ENCODE results near the gene PIP5K1C.
"Not testable (repeated sequence)": the region's sequence is repeated elsewhere in the genome, so short reads cannot be mapped to it uniquely, and the experiment has no call there.

PIP5K1C gene

DNA sequence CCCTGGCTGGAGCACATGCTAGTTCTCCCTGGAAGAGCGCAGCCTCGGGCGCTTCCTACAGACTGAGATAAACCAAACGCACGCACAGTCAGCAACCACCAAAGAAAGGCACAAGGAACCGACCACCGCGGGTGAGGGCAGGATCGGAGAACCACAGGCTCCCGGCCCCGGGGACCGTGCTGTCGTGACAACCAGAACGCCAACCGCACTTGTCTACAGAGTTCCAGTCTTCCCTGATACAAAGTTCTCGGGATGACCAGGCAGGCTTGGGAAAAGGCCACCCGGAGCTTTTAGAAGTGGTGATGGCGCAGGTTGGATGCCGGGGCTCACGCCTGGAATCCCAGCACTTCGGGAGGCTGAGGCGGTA lies 40.5 kb downstream of the PIP5K1C start:
- FAIRE-seq: no peak

DNA sequence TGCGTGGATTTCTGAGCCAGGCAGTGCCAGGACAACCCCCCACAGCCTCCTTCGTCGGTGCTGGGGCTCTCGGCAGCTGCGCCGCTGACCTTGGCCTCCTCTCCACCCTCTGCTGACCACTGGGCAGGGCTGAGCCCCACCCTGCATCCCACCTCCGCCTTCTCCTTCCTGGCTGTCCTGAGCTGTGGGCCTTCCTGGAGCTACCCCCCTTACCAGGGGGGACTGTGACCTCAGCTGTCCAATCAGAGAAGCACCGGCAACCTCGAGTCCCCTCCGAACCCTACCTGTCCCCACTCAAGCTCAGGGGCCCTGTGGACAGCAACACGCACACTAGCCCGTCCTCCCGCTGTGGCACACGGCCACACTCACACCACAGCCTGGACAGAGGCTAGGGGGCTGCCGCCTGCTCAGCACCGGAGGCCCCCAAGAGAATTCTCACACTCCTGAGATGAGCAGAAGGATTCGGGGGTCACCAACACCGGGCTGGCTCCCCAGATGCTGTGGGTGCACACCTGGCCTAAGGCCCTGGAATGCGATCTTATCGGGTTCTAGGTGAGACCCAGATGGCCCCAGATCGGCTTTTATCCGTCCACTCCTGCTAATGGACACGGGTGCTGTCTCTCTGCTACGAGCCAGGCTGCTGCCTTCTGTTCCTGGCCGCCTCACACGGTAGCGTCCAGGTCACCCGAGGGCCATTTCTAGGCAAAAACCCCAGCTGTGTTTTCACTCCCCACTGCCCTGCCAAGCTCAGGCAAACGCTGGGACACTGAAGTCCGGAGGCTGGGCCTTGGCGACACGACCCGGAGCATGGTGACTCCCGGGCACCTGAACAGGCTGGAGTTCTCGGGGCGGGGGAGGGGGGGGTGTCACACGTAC lies 41.2 kb downstream of the PIP5K1C start:
- no peak for FAIRE-seq

DNA sequence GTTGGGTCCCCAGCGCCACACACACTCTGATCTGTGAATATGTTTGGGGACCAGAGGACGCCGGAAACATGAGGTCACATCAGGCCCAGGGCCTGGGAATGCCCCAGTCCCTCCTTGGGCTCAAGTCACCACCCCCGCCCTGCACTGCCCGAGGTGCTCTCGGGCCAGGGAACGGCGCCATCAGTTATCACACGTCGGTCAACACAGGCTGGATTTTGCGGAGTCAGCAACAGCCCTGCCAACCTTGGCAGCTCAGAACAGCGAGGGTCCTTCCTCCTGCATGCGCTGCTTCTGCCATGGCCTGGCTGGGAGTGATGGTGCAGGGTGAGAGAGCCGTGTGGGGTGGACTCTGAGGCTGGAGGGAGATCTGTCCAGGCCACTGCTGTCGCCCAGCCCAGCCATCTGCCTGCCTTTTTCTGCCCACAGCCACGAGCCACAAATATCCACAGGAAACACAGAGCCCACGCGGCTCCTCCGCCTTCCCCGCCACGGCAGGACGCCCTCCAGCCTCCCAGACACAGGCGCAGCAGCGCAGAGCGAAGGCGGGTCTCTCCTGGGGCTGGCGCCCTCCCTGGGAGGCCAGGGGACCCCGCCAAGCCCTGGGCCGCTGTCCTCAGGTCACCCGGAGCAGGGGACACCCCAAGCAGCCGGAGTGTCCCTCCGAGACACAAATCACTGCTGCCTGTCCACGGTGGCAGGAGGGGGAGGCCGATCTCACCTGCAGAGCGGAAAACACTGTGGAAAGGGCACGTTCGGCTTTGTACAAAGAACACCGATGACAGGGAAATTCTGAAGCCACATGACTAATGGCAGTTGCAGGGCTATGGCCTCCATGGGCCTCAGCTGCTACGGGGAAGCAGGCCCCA lies 42.0 kb downstream of the PIP5K1C start:
- no peak for FAIRE-seq

DNA sequence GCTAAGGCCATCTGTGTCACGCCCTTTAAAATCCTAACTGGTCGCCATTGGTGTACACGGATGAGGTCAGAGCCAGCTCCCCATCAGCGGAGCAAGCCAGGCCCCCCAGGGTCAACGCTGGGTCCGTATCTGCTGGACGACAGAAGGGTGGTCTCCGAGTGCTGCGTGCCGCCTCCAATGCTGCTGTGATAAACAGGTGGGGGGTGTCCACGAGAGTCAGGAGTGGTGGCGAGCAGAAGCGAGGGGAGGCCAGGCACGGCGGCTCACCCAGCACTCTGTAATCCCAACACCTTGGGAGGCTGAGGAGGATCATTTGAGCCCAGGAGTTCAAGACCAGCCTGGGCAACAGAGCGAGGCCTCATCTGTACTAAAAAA lies 42.9 kb downstream of the PIP5K1C start:
- no peak for FAIRE-seq

DNA sequence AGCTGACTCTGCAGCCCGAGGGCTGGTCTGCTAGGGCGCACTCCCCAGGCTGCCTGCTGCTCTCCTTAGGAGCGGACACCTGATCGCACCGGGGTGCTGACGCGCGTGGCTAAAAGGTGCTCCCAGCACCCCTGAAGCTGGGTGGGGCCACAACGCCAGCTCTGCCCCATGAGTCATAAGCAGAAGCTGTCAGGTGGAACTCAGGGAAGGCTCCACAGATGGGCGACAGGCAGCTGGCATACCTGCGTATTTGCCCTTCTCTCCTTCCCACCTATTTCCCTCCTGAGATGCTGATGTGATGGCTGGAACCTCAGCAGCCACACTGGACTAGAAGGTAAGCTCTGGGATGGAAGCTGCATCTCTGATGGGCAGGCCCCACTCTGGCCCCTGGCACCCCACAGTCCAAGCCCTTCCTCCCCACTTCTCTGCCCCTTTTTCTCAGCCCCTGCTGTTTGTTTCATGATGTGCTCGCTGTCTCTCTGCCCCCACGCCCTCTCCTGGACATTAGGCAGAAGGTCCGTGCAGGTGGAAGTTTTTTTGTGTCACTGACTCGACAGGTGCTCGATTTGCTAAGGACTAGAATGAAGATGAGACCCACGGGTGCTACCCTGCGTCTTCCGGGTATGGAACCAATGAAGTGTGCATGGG lies 43.4 kb downstream of the PIP5K1C start:
- no peak for FAIRE-seq

DNA sequence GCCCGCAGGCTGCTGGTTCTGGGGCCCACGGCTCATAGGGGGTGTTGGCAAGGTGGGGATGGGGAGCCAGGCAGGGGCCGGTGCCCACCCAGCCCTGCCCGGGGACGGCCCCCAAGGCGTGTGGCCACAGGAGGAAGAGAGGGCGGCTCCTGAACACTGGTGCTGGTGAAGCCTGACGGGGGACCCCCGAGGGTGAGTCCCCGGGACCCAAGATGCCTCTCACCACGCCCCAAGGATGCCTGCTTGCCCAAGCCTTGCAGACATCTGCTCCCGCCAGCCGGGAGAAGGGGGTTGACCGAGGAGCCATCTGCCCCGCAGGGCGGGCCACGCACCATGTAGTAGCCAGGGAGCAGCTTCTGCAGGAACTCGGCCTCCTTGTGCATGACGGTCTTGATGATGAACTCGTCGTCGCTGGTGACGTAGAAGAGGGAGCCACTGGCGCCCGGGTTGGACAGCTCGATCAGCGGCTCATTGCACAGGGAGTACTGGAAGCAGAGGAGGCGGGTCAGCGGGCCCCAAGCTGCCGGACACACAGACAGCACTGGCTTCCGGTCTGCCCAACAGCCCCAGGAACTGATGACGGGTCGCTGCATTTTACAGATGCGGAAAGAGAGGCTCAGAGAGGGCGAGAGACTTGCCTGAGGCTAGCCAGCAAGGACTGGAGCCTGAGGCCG lies 44.1 kb downstream of the PIP5K1C start:
- FAIRE-seq: no peak

DNA sequence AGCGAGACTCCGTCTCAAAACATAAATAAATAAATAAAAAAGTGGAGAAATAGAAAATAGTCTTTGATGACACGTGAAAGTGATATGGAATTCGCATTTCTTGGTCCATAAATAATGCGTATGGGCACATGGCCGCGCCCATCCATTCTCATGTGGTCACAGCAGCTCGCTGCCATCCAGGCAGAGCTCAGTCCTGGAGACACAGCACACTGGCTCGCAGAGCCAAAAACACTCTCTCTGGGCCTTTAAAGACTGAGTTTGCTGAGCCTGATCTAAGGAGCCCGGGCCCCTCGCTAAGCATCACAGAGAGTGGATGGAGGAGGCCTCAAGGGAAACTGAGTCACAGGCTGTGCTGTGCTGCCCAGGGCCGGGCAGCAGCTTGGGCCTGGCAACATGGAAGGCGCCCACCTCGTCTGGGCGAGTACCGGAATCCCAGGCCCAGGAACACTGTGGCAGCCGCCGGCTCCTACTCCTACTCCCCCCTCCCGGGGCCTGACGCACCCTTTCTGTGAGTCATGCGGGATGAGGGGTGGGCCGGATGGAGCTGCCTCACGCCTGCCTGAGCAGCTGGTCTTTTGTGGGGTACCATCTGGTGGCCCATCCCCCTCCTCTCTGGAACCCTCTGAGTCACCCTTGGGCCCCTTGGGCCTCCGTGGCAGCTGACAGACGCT lies 44.7 kb downstream of the PIP5K1C start:
- FAIRE-seq: no peak

DNA sequence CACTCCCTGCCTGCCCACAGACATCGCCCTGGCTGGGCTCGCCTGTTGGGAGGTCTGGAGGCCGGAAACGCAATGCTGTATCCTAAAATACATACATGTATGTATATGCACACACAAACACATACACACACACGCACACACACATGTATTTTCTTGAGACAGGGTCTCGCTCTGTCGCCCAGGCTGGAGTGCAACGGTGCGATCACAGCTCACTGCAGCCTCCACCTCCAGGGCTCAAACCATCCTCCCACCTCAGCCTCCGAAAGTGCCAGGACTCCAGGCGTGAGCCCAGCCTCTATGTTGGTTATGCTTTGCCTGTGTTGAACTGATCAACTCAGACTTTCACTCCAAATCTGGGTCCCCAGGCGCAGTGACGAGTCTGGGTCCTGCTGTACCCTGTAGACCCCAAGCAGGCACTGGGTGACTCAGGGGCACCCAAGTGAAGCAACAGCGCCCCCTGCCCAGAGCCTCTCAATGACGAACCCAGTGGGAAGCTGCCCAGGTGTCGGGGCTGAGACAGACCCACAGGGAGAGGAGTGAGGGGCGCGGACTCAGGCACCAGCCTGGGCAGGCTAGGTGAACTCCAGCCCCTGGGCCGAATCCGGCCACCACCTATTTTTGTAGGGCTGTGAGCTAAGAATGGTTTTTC lies 46.3 kb downstream of the PIP5K1C start:
- FAIRE-seq: no peak

DNA sequence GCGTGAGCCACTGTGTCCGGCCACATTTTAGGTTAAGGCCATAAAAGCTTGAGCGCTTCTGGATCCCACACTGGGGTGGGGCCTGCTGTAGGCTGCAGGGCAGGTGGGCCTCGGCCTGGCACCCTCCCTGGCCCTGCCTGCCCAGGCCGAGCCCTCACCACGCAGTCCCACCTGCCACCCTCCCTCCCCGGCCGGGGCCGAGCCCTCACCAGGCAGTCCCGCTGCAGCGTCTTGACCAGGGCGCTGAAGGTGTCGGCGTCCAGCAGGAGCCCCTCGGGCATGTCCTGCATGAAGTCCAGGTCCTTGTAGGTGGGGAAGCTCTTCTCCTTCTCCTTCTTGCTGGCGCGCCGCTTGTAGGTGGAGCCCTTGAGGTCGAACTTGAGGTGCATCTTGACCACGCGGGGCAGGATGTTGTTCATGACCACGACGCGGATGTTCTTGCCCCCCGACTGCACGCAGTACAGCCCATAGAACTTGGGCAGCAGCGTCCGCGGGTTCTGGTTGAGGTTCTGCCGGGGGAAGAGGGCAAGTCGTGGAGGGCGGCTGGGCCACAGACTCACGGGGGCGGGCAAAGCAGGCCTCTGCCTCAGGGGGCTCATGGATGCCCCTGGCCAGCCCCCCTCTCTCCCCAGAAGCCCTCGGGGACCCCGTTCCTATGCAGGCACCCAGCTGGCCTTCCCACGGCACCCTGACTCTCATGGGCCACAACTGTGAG lies 47.0 kb downstream of the PIP5K1C start:
- no peak for FAIRE-seq

DNA sequence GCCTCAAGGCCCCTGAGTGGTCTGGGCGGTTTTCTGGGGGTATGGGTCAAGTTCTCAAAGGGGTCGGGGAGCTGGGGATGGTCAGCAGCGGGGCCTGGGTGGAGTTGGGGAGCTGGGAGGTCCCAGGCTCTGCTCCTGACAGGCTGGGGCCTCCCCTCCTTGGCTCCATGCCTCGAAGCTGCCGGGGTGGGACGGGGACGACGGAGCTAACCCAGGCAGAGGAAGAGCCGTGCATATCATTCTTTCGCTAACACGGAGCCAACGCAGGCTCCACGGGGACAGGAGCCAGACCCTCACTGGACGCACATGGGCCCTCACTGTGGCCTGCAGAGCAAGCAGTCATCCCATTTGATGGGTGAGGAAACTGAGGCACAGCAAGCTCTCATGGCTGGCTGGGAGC lies 47.8 kb downstream of the PIP5K1C start:
- no peak for FAIRE-seq

DNA sequence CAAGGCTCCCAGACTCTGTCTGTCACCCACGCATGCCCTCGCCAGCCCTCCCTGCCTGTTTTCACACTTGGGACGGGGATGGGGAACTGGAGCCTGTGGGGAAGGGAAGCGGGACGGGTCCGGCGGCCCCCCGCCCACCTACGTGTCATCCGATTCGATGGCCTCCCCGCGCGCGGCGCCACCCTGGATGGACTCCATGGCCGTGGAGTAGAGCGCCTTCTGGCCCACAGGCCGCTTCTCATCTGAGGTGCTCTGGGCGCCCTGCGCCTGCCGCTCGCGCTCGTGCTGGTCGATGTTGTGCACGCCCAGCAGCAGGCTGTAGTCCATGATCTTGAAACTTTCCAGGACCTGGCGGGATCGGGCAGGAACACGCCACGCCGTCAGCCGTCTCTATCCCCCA lies 48.6 kb downstream of the PIP5K1C start:
- no peak for FAIRE-seq

DNA sequence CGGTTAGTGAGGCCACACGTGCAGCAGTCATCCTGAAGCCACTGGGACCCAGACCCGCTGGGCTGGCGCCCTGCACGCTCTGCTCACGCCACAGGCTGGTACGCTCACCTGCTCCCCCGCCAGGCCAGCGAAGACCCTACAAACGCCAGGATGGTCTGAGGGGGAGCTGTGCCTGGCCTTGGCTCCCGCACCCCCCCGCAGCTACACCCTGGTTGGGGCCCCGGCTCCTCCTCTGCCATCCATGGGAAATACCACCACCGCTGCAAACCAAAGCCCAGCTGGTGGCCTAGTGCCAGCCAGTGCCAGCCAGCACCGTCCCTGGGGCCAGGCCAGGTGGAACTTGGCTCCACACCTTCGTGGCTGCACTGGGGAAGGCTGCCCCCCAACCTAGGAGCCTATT lies 50.4 kb downstream of the PIP5K1C start:
- no peak for FAIRE-seq

DNA sequence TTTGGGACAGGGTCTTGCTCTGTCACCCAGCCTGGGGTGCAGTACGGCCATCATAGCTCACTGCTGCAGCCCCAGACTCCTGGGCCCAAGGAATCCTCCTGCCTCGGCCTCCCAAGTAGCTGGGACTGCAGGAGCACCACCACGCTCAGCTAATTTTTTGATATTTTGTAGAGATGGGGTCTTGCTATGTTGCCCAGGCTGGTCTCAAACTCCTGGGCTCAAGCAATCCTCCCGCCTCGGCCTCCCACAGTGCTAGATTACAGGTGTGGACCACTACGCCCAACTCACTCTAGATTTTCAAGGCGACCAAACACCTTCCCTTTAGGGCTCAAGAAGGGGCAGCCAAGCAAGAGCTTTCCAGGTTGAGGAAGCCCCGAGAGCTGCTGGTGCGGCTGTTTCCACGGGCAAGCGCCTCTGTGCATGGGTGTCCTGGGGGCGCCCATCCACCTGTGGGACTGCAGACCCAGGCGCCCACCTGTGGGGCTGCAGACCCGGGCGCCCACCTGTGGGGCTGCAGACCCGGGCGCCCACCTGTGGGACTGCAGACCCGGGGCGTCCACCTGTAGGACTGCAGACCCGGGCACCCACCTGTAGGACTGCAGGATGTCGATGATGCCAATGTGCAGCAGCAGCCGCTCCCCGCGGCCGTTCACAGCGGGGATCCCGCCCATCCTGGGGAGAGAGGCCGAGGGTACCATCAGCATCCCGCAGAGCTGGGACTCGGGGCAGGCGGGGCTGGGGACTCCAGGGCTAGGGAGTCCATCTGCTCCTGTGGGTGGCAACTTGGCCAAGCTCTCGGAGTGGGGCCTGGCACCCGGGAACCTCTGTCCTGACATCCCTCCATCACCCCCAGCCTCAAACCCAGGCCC lies 52.0 kb downstream of the PIP5K1C start:
- FAIRE-seq: no peak

DNA sequence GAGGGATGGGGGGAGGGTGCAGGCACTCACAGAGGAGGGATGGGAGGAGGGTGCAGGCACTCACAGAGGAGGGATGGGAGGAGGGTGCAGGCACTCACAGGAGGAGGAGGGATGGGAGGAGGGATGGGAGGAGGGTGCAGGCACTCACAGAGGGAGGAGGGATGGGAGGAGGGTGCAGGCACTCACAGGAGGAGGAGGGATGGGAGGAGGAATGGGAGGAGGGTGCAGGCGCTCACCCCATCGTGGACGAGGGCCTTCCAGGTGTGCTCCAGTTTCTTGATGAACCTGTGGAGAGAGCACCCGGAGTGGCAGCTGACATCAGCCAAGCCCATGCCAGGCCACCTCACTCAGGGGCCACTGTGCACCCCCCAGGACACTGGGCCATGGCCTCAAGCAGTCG lies 53.2 kb downstream of the PIP5K1C start:
- FAIRE-seq: not testable (repeated sequence)

DNA sequence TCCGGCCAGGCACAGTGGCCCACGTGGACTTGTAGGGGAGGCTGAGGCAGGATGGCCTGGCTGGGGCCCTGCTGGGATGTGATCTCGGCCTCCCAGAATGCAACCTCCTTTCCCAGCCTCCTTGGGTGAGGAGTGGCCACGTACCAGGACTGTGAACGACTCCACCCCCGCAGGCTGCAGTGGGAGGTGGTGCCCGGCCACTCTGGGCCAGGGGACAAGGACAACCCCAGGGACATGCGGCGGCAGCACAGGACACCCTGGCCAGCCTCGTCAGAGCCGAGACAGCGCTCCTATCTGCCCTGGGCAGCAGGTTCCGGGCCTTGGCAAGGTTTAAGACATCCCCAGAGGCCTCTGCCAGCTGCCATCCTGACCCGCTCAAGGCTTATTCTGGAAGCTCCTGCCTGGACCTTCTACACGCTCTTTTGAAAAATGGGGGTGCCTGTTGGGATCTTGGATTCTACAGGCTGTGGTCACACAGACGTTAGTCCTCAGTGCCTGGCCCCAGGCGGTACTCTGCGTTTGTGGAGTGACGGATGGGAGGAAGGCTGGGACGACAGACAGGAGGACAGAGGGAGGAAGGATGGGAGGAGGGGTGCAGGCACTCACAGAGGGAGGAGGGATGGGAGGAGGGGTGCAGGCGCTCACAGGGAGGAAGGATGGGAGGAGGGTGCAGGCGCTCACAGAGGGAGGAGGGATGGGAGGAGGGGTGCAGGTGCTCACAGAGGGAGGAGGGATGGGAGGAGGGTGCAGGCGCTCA lies 53.8 kb downstream of the PIP5K1C start:
- FAIRE-seq: no peak

DNA sequence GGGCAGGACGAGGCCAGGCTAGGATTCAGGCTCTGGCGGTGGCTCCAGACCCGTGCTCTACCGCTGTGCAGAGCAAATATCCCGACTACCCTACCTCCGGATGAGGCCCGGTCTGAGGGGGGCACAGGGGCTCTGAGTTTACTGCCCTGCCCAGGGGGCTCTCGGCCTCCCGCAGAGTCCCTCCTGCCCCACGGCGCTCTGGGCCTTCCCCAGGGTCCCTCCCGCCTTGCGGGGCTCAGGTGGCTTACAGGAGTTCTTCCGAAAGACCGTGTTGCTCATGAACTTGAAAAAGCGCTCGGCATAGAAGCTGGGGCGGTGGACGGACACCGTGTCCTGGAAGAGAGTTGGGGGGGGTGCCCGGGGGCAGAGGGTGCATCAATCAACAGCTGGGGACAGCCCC lies 54.5 kb downstream of the PIP5K1C start:
- no peak for FAIRE-seq

DNA sequence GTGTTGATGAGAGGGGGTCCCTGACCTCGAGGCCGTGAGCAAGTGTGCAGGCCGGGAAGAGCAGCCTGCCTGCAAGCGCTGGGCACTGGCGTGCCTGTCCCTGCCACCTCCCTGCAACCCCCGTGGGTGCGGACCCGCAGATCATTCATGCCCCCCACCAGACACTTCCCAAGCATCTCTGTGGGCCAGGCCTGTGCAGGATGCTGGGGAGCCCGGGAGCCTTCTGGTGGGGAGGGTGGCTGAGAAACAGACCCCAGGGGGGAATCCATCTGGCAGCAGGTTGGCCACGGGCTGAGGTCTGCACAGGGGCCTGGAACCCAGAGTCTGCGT lies 55.2 kb downstream of the PIP5K1C start:
- FAIRE-seq: no peak

DNA sequence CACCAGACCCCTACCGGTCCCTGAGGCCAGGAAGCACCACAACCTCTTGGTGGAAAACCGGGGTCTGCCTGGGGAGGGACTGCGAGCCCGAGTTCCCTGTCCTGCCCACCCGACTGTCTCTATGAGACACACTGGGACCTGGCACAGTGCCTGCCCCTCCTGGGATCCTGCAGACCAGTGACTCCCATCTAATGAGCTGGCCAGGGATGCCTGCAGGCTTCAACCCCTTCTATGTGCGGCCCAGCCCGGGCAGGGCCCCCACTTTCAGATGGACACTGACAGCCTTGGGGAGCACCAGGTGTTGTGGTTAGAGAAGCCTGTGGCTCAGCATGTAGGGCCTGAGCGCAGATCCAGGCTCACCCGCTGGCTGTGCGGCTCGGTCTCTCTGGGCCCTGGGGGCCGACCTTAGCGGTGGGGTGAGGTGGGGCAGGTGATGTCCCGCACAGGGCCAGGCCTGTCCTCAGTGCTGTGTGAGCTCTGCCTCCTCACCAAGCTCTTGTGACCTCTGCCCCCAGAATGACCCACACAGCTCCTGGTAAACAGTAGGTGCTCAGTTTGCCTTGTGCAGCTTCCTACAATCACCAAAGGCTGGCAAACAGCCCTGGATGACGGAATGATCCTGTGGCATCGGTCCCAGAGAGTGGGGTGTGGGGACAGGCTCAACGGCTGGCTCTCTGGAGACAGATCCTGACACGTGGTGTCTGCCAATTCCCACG lies 55.8 kb downstream of the PIP5K1C start:
- no peak for FAIRE-seq

Data from islet of Langerhans (tissue), 1 donor.